GM19035 (cell line): Measurements from ENCODE around the gene RGMA.
"Not testable (repeated sequence)": the region's sequence is repeated elsewhere in the genome, so short reads cannot be mapped to it uniquely, and the experiment has no call there.

Source experiments
- ATAC-seq: cut with Tn5 transposase; IDR thresholded peaks from one replicate; pipeline ENCODE4 v1.9.1; 2021; ENCODE audit not compliant: unreplicated experiment

RGMA gene

DNA sequence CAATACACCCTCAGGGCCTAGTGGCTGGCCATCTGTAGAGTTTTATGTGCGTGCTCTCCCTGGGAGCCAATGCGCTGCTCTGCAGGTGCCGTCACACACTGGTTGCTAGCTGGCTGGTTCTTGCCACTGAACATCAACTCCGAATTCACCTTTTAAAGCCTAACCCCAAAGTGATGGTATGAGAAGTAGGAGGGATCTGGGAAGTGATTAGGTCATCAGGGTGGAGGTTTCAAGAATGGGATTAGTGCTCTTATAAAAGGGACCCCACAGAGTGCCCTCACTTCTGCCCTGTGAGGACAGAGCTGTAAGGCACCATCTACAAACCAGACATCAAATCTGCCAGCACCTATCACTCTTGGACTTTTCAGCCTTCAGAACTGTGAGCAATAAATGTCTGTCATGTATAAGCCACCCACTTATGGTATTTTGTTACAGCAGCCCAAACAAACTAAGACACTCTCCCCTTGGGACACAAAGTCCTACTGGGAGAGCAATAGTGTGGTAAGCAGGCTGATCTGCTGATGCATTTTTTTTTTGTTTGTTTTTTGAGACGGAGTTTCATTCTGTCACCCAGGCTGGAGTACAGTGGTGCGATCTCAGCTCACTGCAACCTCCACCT is 20.3 kb downstream of the RGMA start:
- no peak for ATAC-seq

DNA sequence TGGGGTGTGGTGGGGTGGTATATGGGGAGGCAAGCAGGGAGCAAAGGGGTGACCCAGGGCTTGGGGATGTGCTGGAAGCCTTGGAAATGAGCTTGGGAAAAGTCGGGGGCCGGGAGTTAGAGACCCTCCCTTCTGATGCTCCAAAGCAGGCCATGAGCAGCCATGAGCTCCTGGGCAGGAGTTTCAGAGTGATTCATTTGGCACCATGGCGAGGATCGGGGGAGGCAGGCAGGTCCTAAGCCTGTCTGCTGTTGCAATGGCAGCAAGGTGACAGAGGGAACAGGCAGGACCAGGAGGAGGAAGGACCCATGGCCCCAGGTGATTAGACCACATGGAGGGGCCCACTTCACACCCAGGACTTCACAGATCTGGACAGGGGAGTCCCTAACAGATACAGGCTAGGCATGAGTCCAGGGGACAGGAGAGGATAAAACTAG is 21.3 kb downstream of the RGMA start:
- ATAC-seq = no peak

GRCh38 chr15:93066834-93067648 is 22.0 kb downstream of the RGMA start:
- no peak for ATAC-seq

GRCh38 chr15:93066224-93066681 is 22.8 kb downstream of the RGMA start:
- no peak for ATAC-seq

GRCh38 chr15:93065641-93066045 is 23.4 kb downstream of the RGMA start:
- ATAC-seq = no peak

DNA sequence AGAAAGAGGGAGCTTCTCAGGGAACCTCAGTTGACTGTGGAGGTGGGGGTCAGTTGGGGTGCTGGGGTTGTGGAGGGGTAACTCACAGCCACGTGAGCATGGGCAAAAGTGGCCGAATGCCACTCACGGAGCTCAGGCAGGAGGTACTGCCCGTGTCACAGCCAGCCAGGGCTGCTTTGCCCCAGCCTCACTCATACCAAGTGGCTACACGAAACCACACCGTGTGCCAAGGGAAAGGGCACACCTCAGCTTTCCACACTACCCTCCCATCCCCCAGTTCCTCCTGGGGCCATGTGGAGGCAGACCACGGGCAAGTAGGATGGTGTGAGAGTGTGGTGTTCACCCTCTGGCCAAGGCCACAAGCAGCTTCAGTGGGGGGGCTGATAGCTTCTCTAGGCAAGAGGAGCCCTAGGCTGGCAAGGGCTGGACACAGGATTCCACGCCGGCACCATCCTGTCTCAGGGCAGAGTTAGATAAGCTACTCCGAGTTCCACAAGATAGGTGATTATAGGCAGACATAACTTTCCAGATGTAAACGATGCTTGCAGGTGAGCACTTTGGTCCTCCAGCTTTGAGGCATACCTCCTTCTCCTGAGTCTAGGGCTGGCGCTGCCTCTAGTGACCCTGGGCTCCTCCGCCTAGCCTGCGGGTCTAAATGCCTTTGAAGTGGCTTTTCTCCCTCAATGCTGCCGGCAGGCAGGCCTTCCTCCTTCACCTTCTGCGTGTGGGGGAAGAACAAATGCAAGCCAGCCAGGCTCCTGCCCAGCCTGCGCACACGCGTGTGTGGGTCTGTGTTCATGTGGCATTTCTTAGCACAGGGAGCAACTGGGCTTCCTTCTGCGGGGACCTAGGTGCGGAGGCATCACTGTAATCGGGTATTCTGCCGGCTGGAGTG is 25.0 kb downstream of the RGMA start:
- ATAC-seq = no peak

DNA sequence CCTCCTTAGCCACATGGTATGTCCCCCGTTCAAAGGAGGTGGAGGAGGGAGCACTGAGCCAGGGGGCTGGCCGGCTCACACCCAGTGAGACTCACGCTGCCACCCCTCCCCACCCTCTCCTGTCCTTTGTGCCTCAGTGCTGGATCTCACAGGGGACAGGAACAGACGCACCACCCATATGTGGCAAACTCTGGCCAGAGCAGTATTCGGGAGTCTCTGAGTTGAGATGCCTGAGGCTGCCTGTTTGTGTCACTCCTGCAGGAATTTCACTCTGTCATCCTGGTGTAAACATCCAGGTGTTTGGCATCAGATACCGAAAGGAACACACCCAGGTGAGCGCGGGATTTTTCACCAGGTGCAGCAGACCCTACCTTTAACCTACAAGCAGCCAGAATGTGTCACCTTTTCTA is 25.7 kb downstream of the RGMA start:
- no peak for ATAC-seq

- not testable (repeated sequence) for ATAC-seq
Observed at GRCh38 chr15:93062628-93063261, 26.3 kb downstream of the RGMA start.

DNA sequence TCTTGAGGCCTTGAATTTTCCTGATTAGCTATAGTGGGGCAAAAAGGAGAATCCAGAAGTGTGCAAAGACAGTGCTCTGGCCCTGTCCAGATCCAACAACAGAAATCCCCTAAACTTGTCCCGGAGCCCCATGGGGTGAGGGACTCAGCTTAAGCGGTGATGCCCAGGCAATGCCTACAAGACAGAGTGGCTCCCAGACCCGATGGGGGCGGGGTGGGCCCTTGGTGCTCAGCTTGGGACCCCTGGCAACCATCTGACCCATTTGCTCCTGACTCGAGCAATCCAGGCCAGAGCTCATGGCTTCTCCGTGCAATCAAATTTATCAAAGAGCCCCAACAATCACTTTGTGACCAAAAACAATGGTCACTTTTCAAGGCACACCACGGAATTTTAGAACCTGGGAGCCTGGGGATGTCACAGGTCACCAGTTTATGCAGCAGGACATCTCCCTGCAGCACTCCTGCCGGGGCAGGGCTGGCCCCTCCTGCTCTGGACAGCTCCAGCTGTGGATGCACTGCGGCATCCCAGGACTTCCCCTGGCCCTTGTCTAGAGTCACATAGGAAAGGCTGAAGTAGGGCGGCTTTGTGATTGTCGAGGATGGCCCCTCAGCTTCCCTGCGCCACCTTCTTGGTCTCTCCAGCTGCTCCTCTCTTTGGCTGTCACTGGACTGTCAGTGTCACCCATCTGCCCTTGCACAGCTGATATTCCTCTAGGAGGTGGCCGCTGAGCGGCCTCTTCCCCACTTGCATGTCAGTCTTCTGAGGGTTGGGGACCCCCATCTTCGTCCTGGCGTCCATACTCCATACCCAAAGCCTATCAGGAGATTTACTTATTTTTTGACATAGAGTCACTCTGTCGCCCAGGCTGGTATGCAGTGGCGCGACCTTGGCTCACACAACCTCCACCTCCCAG is 28.4 kb downstream of the RGMA start:
- no peak for ATAC-seq

DNA sequence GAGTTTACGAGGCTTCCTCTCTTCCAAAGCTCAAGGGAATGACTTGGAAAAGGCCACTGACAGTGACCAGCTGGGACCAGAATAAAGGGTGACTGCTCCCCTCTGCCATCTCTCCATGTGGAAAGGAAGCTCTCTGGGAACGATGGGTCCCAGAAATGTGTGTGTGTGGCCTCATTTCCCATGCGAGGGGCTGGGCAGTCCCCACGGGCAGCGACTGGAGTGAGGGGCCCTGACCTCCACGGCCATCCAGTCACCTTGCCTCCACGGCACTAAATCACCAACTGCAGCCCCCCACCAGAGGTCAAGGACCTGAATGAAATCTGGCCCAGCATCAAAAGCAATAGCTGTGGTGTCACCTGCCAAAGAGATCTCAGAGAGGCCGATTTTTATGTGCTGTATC is 29.6 kb downstream of the RGMA start:
- ATAC-seq = no peak

GRCh38 chr15:93058904-93059427 is 30.0 kb downstream of the RGMA start:
- ATAC-seq = no peak

DNA sequence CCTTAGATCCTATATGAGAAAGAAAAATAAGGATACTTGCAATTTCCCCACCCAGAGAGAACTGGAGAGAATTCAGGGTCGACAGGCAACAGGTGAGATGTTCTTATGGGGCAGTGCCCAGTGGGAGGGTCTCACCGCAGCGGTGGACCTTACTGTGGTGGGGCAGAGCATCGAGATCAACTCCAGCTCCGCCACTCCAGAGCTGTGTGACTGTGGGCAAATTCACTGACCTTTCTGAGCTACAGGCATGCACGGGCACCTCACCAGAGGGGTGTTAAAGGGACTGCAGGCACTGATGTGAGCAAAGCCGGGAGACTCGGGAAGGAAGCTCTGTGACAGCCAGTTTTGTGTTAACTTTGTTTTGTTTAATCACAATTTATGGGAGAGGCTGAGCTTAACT is 30.9 kb downstream of the RGMA start:
- no peak for ATAC-seq

GRCh38 chr15:93057618-93058017 is 31.4 kb downstream of the RGMA start:
- ATAC-seq = no peak

DNA sequence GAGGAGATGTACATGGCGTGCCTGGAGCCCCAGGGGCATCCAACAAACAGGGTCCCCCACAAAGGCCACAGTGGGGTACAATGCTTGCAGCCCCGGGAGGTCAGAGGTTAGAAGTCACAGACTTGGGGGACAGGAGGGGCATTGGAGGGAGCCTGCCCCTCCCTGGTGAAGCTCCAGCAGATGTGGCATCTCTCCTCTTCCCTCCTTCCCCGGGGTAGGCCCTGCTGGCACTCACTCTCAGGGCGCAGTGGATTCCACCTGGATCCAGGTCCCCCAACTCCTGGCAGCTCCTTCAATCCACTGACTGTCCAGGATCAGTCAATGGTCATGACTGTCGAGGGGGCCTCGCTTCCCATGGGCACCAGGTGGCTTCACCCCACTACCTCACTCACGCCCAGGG is 32.2 kb downstream of the RGMA start:
- ATAC-seq = no peak

DNA sequence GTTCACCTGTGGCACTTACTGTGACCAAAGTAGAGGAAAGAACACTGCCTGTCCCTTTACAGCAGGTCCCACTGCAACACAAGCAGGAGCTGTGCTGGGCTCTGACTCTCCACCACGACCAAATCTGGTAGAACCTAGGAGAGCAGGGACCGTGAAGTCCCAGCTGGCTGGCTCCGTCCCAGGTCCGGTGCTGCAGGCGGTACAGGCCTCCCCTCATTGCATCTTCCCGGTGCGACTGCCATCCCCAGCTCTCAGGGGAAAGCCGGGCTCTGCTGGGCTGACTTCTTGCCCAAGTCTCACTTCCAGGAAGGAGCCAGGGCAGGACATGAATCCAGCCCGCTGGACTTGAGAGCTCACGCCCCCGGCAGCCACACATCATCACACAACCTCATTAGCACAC is 33.8 kb downstream of the RGMA start:
- ATAC-seq = no peak

DNA sequence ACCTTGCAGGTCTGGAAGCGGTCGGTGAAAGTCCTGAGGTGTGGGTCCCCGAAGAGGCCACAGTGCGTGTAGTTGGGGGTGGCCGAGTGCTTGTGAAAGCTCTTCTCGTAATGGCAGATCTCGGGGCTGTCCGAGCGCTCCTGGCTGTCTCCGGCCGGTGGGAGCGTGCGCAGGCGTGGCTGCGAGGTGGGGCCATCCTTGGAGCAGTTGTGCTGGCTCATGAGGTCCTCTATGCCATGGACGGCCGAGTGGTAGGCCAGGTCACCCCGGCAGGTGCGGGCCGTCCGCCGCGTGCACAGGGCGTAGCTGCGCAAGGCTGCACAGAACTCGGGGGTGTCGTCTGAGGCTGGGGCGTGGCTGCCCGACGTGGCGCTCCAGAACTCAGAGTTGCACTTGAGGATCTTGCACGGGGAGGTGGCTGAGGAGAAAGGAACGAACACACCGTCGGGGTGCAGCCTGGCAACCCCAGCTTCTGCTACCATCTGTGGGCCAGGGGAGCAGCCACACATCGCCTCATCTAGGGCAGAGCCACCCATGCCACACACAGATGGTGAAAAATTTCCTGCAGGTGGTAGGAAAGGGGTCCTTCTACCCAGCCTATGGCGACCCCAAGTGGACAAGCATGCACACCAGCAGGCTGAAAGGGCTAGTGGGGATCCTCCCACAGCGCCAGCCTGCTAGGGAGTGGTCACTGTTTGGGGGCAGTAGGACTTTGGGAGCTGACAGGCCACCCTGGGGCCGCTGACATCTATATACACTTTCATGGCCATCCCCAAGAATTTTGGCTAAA is 36.7 kb downstream of the RGMA start:
- no peak for ATAC-seq

DNA sequence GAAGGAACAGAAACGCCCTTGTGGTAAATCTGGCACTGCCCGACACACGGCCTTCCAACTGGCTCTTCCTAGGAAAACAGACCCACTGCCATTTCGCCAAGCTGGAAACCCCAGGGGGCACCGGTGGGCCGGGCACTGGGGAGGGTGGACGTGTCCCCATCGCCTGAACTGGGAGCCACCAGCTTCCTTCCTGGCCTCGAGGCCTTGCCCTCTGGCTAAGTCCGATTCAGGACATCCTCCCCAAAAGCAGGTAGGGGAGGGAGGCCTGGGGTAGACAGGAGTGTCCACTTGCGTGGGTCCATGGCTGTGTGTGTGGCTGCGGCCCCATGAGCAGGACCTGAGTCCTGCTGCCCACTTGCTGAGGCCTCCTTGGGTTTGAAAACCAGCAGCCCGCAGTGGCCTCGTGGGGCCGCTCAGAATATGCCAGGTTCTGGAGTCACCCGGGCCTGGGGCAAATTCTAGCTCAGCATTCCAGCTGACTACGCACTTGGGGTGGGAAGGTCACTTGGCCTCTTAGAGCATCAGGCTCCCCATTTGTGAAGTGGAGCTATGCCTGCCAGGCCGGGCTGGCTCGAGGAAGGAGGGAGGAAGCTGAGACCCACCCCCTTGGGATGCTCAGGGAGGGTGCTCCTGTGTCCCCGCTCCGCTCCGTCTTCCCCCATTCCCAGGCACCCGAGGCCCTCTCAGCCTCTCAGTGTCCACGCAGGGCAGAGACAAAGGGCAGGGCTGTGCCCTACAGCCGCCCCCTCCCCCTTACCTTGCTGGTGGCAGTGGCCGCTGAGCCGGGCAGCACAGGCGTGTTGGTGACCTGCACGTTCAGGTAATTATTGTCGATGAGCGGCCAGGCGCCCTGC is 37.5 kb downstream of the RGMA start:
- ATAC-seq = no peak

- no peak for ATAC-seq
Observed at GRCh38 chr15:93050648-93051047, 38.4 kb downstream of the RGMA start.
